ENCODE results near the gene ZNF835. TPM values are rescaled to one million over a fixed set of nuclear protein-coding genes. Genes with fewer than 3 reads are reported as not detected.

ZNF835 gene
- total RNA-seq, 1 experiment from 2014 or later: not detected

DNA sequence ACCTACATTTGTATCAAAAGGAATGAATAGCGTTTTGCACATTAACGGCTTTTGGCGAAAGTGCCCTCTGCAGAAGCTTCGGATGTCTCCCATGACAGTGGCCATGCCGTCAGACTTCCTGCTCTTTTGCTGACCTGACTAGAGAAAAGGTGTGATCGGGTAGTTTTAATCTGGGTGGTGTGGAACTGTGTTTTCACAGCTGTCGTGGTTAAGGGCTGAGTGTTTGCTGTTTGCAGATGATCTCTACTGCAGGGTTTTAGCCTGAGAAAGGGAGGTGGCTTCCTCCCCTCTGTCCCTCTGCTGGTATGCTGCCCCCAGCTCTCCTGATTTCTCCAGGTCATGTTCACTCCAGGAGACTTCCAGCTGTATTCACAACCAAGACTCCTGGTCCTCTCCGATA is 54.0 kb downstream of the ZNF835 start:
- peaks cover 14% of the 10 kb centered on the region for H3K9me3 ChIP-seq (ENCODE audit: insufficient read depth, low read depth)
- DNase-seq: no peak
- TF ChIP-seq EZH2 (IDR thresholded peaks at IDR 0.05; ENCODE audit: low read depth): no peak
- TF ChIP-seq CTCF (conservative IDR thresholded peaks at IDR 0.05): no peak
- H3K4me1 ChIP-seq (replicated peaks; ENCODE audit: insufficient read depth): no peaks in the 10 kb centered on the region
- 0 out of 2 replicates have a peak, but pooled peaks cover 4% of the 10 kb centered on the region for H3K36me3 ChIP-seq (ENCODE audit: low read depth)
- intact Hi-C loops (cut with micrococcal nuclease; ENCODE audit: unreplicated experiment): no loop called here
- ChIA-PET POLR2A (ENCODE audit: unreplicated experiment) (no interaction called here), CTCF (interaction anchor here (0.5 kb wide), 1 partner anchor 353 kb away, joined by 4 read pairs; no protein-coding TSS in a partner anchor)
- H4K20me1 ChIP-seq (ENCODE audit: insufficient read depth): no peaks in the 10 kb centered on the region
- H2AFZ ChIP-seq: no peak overlapping the region
- no peaks in the 10 kb centered on the region for H3K79me2 ChIP-seq (ENCODE audit: low read depth)
- H3K27me3 ChIP-seq (ENCODE audit: insufficient read depth, low read depth): no peaks in the 10 kb centered on the region
- no peaks in the 10 kb centered on the region for H3K9me2 ChIP-seq (ENCODE audit: insufficient read depth)
- no peaks in the 10 kb centered on the region for H3F3A ChIP-seq (ENCODE audit: insufficient read depth, low read depth)
- BruUV-seq (replicated peaks): no TSS peak
- no peak overlapping the region for H3K27ac ChIP-seq
- no peak overlapping the region for H3K4me3 ChIP-seq
- no peak overlapping the region for H3K4me2 ChIP-seq

GRCh38 chr19:56613639-56614038 is 57.9 kb downstream of the ZNF835 start:
- DNase-seq: no peak
- intact Hi-C loops (cut with micrococcal nuclease; ENCODE audit: unreplicated experiment): no loop called here
- Histone ChIP-seq H2AFZ (no peak overlapping the region), H3K9me3 (ENCODE audit: insufficient read depth, low read depth) (peaks cover 20% of the 10 kb centered on the region), H3K4me2 (no peak overlapping the region), H3K4me3 (no peak overlapping the region), H3K4me1 (replicated peaks; ENCODE audit: insufficient read depth) (no peaks in the 10 kb centered on the region), H3K36me3 (ENCODE audit: low read depth) (0 out of 2 replicates have a peak, but pooled peaks cover 4% of the 10 kb centered on the region), H3K9me2 (ENCODE audit: insufficient read depth) (no peaks in the 10 kb centered on the region), H4K20me1 (ENCODE audit: insufficient read depth) (no peaks in the 10 kb centered on the region), H3F3A (ENCODE audit: insufficient read depth, low read depth) (no peaks in the 10 kb centered on the region), H3K27me3 (ENCODE audit: insufficient read depth, low read depth) (no peaks in the 10 kb centered on the region), H3K79me2 (ENCODE audit: low read depth) (no peaks in the 10 kb centered on the region), H3K27ac (no peak overlapping the region)
- ChIA-PET CTCF (no interaction called here), POLR2A (ENCODE audit: unreplicated experiment) (no interaction called here)
- TF ChIP-seq CTCF (conservative IDR thresholded peaks at IDR 0.05) (no peak), EZH2 (IDR thresholded peaks at IDR 0.05; ENCODE audit: low read depth) (no peak)
- no TSS peak for BruUV-seq (replicated peaks)

GRCh38 chr19:56612737-56613136 is 58.8 kb downstream of the ZNF835 start:
- BruUV-seq (replicated peaks): no TSS peak
- ChIA-PET POLR2A (ENCODE audit: unreplicated experiment) (no interaction called here), CTCF (no interaction called here)
- H3K4me1 ChIP-seq (replicated peaks; ENCODE audit: insufficient read depth): no peaks in the 10 kb centered on the region
- no peak overlapping the region for H3K4me2 ChIP-seq
- no peak for TF ChIP-seq CTCF (conservative IDR thresholded peaks at IDR 0.05)
- no peak for TF ChIP-seq EZH2 (IDR thresholded peaks at IDR 0.05; ENCODE audit: low read depth)
- no peak overlapping the region for H2AFZ ChIP-seq
- no peaks in the 10 kb centered on the region for H3K9me2 ChIP-seq (ENCODE audit: insufficient read depth)
- no peaks in the 10 kb centered on the region for H3K27me3 ChIP-seq (ENCODE audit: insufficient read depth, low read depth)
- H3K27ac ChIP-seq: no peak overlapping the region
- no peak overlapping the region for H3K4me3 ChIP-seq
- intact Hi-C loops (cut with micrococcal nuclease; ENCODE audit: unreplicated experiment): no loop called here
- H3F3A ChIP-seq (ENCODE audit: insufficient read depth, low read depth): no peaks in the 10 kb centered on the region
- H3K9me3 ChIP-seq (ENCODE audit: insufficient read depth, low read depth): peaks cover 26% of the 10 kb centered on the region
- H4K20me1 ChIP-seq (ENCODE audit: insufficient read depth): no peaks in the 10 kb centered on the region
- no peak for DNase-seq
- H3K36me3 ChIP-seq (ENCODE audit: low read depth): 0 out of 2 replicates have a peak, but pooled peaks cover 7% of the 10 kb centered on the region
- no peaks in the 10 kb centered on the region; the same call in 1 of the 2 replicates for H3K79me2 ChIP-seq (ENCODE audit: low read depth)

Other genes starting within 250 kb of the ZNF835 start
- not detected in 2 replicates for gene ZNF667, start 194.4 kb downstream of the ZNF835 start, total RNA-seq (2021)
- gene ZNF471, start 163.9 kb downstream of the ZNF835 start, total RNA-seq (2021): 0.57 and 0.78 TPM in 2 replicates
- gene ZFP28, start 132.8 kb downstream of the ZNF835 start, total RNA-seq (2021): 2.8 and 3.2 TPM in 2 replicates
- 1.2 and 1.7 TPM in 2 replicates for gene ZNF470, start 104.3 kb downstream of the ZNF835 start, total RNA-seq (2021)
- 7.1 and 7.2 TPM in 2 replicates for gene ZNF71, start 76.5 kb downstream of the ZNF835 start, total RNA-seq (2021)
- 0.33 TPM in 1 of 2 replicates, not detected in the other for gene SMIM17, start 28.6 kb downstream of the ZNF835 start, total RNA-seq (2021)
- not detected in 2 replicates for gene PEG3, start 169.0 kb upstream of the ZNF835 start, total RNA-seq (2021)
- gene ZIM2, start 169.0 kb upstream of the ZNF835 start, total RNA-seq (2021): not detected in 2 replicates

All from PC-9 (cell line).